Progenitor cell of endocrine pancreas (in vitro differentiated cells): ENCODE data around the gene DDT. TPM values are rescaled to one million over a fixed set of nuclear protein-coding genes. Genes with fewer than 3 reads are reported as not detected.
"Not testable (repeated sequence)": the region's sequence is repeated elsewhere in the genome, so short reads cannot be mapped to it uniquely, and the experiment has no call there.

Experiments
- DNase-seq: peaks from one replicate; pipeline ENCODE4 v3.0.0; 2021; ENCODE audit warnings: low spot score; ENCODE audit not compliant: unreplicated experiment
- H3K27ac Mint-ChIP-seq: 2 replicates; pipeline ENCODE4 v1.8.0; 2021; ENCODE audit warnings: mild to moderate bottlenecking, moderate library complexity, mixed read lengths
- H3K27me3 Mint-ChIP-seq: 2 replicates; pipeline ENCODE4 v1.8.0; 2021; ENCODE audit warnings: mixed read lengths
- H3K36me3 Mint-ChIP-seq: 2 replicates; pipeline ENCODE4 v1.8.0; 2022; ENCODE audit warnings: mixed read lengths; ENCODE audit not compliant: insufficient read depth
- H3K4me1 Mint-ChIP-seq: 2 replicates; pipeline ENCODE4 v1.8.0; 2021; ENCODE audit warnings: low read depth, mixed read lengths
- H3K4me3 Mint-ChIP-seq: 2 replicates; pipeline ENCODE4 v1.8.0; 2021; ENCODE audit warnings: low read depth, mild to moderate bottlenecking, moderate library complexity, mixed read lengths
- H3K9me3 Mint-ChIP-seq: 2 replicates; pipeline ENCODE4 v1.8.0; 2021; ENCODE audit warnings: low read depth, mixed read lengths
- total RNA-seq: library from RNA; stranded (reverse); gene quantifications from 2 replicates; pipeline ENCODE4 v1.2.1, GENCODE V29; 2021
- TF ChIP-seq, protein P1 (sequence below): fragments of 200-600 bp; sonication (generic); IDR thresholded peaks from one replicate; pipeline ENCODE4 v1.5.0; 2021; ENCODE audit warnings: antibody characterized with exemption, mild to moderate bottlenecking; ENCODE audit not compliant: unreplicated experiment

DDT gene
- total RNA-seq, 1 donor from 2014 or later, result 102 TPM

DNA sequence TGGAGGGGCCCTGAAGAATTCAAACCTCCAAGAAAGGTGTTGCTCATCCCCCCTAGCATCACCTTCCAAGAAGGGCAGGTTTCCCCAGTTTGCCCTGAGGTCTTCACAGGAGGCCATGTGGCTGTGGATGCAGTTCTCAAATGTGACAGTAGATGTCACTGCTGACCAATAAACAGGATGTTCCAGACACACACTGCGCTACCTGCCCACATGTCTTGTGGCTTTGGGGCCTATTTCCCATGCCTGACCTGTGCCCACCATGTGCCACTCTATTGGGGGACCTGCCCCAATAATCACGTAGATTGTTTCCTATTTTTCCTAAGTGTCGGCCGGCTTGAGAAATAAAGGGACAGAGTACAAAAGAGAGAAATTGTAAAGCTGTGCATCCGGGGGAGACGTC is 10.2 kb upstream of the DDT start:
- Mint-ChIP-seq H3K4me3 (no peak overlapping the region), H3K27ac (no peak overlapping the region), H3K27me3 (no peaks in the 10 kb centered on the region), H3K36me3 (no peaks in the 10 kb centered on the region), H3K4me1 (no peaks in the 10 kb centered on the region), H3K9me3 (no peaks in the 10 kb centered on the region)
- DNase-seq, result no peak
- TF ChIP-seq, protein P1, sequence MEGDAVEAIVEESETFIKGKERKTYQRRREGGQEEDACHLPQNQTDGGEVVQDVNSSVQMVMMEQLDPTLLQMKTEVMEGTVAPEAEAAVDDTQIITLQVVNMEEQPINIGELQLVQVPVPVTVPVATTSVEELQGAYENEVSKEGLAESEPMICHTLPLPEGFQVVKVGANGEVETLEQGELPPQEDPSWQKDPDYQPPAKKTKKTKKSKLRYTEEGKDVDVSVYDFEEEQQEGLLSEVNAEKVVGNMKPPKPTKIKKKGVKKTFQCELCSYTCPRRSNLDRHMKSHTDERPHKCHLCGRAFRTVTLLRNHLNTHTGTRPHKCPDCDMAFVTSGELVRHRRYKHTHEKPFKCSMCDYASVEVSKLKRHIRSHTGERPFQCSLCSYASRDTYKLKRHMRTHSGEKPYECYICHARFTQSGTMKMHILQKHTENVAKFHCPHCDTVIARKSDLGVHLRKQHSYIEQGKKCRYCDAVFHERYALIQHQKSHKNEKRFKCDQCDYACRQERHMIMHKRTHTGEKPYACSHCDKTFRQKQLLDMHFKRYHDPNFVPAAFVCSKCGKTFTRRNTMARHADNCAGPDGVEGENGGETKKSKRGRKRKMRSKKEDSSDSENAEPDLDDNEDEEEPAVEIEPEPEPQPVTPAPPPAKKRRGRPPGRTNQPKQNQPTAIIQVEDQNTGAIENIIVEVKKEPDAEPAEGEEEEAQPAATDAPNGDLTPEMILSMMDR, result no peak

DNA sequence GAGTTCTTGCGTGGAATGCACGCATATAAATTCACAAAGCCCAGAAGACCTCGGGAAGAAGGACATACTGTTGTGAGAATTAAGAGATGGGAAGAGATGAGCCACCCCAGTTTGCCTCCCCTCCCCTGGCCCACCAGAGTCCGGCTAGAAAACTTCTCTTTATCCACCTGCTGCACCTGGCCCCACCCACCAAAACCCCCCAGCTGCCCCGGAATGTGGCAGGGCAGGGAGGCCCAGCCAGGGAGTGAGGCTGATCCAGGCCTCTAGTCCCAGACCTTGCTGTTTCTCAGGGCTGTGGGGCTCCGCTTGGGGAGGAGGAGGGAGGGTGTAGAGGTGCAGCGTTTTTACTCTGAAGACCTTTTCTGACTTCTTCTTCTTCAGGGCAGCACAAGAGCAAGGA is 6.3 kb upstream of the DDT start:
- not testable (repeated sequence) for H3K4me3 Mint-ChIP-seq, H3K4me1 Mint-ChIP-seq, H3K9me3 Mint-ChIP-seq, H3K27ac Mint-ChIP-seq, H3K27me3 Mint-ChIP-seq, H3K36me3 Mint-ChIP-seq, DNase-seq

DNA sequence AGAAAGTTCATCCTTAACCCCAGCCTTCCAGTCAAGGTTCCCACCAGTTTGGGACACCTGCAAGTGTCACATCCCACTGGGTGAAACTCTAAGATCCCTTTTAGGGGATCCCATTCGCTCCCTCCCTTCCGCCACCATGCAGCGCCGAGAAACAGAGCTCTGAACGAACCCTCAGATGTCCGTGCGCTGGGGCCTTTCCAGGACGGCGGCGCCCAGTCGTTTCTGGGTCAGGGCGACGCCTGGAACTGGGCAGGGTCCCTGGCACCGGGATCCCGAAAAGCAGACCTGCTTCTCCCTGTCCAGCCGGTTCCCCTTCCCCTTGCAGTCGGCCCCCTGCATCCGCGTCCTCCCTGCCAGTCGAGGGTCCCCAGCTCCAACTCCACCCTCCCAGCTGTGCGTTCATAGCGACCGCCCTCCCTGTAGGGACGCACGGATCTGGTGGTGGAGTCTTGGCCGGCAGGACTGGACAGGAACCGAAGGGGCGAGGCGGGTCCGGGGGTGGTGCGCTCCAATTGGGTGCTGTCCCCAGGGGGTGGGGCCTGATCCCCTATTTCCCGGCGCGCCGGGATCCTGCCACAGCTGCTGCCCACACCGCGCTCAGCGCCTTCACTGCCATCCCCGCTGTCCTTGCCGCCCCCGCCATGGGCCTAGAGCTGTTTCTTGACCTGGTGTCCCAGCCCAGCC is 5.5 kb upstream of the DDT start, which contains the start of gene GSTT2:
Gene GSTT2 (plus strand): TSS at position 578 of the 684 bp plus-strand sequence.
- H3K4me1 Mint-ChIP-seq, H3K4me3 Mint-ChIP-seq, H3K36me3 Mint-ChIP-seq, DNase-seq, H3K9me3 Mint-ChIP-seq, H3K27ac Mint-ChIP-seq, H3K27me3 Mint-ChIP-seq: not testable (repeated sequence)

DNA sequence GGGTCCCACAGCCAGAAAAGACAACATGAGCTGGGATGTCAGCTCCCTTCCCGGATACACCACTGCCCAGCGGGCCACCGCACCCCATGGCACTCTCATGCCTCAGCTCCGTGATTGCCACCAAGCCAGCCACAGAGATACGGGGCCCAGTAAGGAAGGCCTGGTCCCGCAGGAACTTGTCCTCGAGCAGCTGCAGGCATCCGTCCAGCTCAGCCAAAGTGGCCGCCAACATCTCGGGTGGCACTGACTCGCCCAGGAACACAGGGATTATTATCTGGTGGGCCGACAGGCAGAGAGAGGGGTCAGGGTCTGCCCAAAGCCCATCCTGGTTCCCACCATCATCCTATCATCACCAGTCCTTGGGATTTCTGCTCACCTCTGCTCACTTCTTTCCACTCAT is 3.1 kb upstream of the DDT start:
- DNase-seq, H3K4me3 Mint-ChIP-seq, H3K4me1 Mint-ChIP-seq, H3K36me3 Mint-ChIP-seq, H3K9me3 Mint-ChIP-seq, H3K27ac Mint-ChIP-seq, H3K27me3 Mint-ChIP-seq: not testable (repeated sequence)

DNA sequence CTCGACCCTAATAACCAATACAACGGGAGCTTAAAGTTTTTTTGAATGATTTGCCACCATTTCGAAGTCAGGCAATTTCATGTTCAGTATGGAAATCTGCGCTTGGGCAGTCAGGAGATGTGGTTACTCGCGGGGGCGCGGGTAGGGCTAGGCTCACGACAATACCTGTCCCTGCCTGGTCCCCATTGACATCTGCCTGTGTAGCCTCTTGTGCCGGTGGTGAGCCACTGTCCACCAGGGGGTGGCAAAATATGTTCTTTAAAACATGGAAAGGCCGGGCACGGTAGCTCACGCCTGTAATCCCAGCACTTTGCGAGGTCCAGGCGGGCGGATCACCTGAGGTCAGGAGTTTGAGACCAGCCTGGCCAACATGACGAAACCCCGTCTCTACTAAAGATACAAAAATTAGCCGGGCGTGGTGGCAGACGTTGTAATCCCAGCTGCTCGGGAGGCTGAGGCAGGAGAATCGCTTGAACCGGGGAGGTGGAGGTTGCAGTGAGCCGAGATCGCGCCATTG is 653 bp upstream of the DDT start:
- H3K9me3 Mint-ChIP-seq, DNase-seq, H3K27me3 Mint-ChIP-seq, H3K4me1 Mint-ChIP-seq, H3K27ac Mint-ChIP-seq, H3K4me3 Mint-ChIP-seq: not testable (repeated sequence)
- peaks cover 10% of the 10 kb centered on the region for H3K36me3 Mint-ChIP-seq

DNA sequence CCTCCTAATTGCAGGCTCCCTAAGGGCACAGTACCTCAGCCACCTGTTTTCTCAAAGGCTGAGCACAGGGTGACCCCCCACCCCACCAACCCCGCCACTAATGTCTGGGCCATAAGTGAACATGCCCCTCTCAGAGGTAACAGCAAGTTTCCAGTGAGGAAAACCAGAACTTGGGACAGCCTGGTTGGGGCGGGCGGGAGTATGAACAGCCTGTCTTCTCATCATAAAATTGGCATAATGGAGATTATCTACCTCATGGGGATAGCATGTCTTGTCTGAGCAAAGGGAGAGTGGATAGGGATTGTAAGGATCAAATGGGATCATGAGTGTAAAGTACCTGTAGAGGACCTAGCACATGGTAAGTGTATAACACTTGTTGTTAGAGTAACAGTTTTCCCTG is 2.3 kb downstream of the DDT start:
- Mint-ChIP-seq H3K36me3 (peaks cover 15% of the 10 kb centered on the region), H3K4me3 (peak overlapping the region; percentile 11)
- H3K4me1 Mint-ChIP-seq, H3K27ac Mint-ChIP-seq, H3K27me3 Mint-ChIP-seq, H3K9me3 Mint-ChIP-seq, DNase-seq: not testable (repeated sequence)

DNA sequence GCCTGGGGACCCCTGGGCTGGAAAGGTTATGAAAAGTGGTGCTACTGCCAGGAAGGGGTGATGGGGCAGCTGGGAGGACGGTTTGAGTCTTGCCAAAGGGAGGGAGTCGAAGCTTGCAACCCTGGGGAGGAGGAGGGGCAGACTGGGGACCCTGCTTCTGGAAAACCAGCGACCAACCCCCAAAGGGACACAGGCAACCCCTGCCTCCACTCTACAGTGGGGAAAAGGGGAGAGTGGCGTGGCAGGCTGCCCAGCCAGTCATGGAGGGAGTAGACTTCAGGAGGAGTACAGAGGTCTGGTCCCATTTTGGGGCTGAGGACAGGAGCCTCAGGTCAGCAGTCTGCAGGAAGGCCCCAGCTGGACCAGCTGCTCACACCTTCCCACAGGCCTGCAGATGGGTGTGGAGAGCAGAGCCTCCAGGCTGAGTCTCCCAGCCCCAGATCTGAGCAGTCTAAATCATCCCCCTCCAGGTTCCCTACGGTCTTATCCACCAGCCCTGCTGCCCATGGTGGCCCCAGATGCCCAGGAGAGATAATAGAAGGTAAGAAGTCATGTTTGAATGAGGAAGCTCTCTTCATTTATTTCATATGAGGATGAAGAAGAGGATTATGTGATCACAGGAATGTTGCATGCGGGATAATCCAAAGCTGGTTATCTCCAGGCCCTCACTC is 3.3 kb downstream of the DDT start:
- no peak for DNase-seq
- H3K27me3 Mint-ChIP-seq, result no peaks in the 10 kb centered on the region

More for the DNA sequence above, 3.3 kb downstream of the DDT start:
- TF ChIP-seq, protein P1, result no peak
- H3K9me3 Mint-ChIP-seq, result no peaks in the 10 kb centered on the region
- H3K4me1 Mint-ChIP-seq, result no peaks in the 10 kb centered on the region
- H3K36me3 Mint-ChIP-seq, result peaks cover 15% of the 10 kb centered on the region
- no peak overlapping the region for H3K4me3 Mint-ChIP-seq
- H3K27ac Mint-ChIP-seq, result no peak overlapping the region
